ENCODE data around the gene MFSD12.
A peak's percentile ranks its signal among the peaks of the same experiment; 100 is the strongest.

Gene MFSD12
- long read RNA-seq, donor 1, transcript MFSD12-204 (1 exons, 1,769 nt) = major isoform, 16 of 19 reads
- long read RNA-seq, donor 1, partial matches to known transcripts = 0 of 19 reads
- long read RNA-seq, donor 1, other reads (novel, unspliced or antisense) = 0 of 19 reads
- long read RNA-seq, donor 2, transcript MFSD12-204 (1 exons, 1,769 nt) = major isoform, 14 of 17 reads
- long read RNA-seq, donor 2, partial matches to known transcripts = 0 of 17 reads
- long read RNA-seq, donor 2, other reads (novel, unspliced or antisense) = 0 of 17 reads
- long read RNA-seq, donor 3, transcript MFSD12-201 (10 exons, 2,124 nt) = minor isoform, 6 of 49 reads
- long read RNA-seq, donor 3, transcript MFSD12-204 (1 exons, 1,769 nt) = major isoform, 16 of 49 reads
- long read RNA-seq, donor 3, partial matches to known transcripts = 14 of 49 reads
- long read RNA-seq, donor 3, other reads (novel, unspliced or antisense) = 11 of 49 reads
- long read RNA-seq, donor 4, transcript MFSD12-215 (1 exons, 688 nt) = minor isoform, 6 of 50 reads
- long read RNA-seq, donor 4, transcript MFSD12-204 (1 exons, 1,769 nt) = major isoform, 35 of 50 reads
- long read RNA-seq, donor 4, partial matches to known transcripts = 0 of 50 reads
- long read RNA-seq, donor 4, other reads (novel, unspliced or antisense) = 5 of 50 reads
- long read RNA-seq, donor 5, transcript MFSD12-204 (1 exons, 1,769 nt) = major isoform, 22 of 116 reads
- long read RNA-seq, donor 5, transcript MFSD12-215 (1 exons, 688 nt) = minor isoform, 12 of 116 reads
- long read RNA-seq, donor 5, partial matches to known transcripts = 39 of 116 reads
- long read RNA-seq, donor 5, other reads (novel, unspliced or antisense) = 40 of 116 reads
- long read RNA-seq, donor 6, transcript MFSD12-204 (1 exons, 1,769 nt) = major isoform, 17 of 31 reads
- long read RNA-seq, donor 6, transcript MFSD12-201 (10 exons, 2,124 nt) = minor isoform, 6 of 31 reads
- long read RNA-seq, donor 6, partial matches to known transcripts = 0 of 31 reads
- long read RNA-seq, donor 6, other reads (novel, unspliced or antisense) = 0 of 31 reads
- long read RNA-seq, donor 7 = 0 reads
- long read RNA-seq, donor 8, transcript MFSD12-204 (1 exons, 1,769 nt) = major isoform, 23 of 34 reads
- long read RNA-seq, donor 8, transcript MFSD12-201 (10 exons, 2,124 nt) = minor isoform, 9 of 34 reads
- long read RNA-seq, donor 8, partial matches to known transcripts = 0 of 34 reads
- long read RNA-seq, donor 8, other reads (novel, unspliced or antisense) = 0 of 34 reads

DNA sequence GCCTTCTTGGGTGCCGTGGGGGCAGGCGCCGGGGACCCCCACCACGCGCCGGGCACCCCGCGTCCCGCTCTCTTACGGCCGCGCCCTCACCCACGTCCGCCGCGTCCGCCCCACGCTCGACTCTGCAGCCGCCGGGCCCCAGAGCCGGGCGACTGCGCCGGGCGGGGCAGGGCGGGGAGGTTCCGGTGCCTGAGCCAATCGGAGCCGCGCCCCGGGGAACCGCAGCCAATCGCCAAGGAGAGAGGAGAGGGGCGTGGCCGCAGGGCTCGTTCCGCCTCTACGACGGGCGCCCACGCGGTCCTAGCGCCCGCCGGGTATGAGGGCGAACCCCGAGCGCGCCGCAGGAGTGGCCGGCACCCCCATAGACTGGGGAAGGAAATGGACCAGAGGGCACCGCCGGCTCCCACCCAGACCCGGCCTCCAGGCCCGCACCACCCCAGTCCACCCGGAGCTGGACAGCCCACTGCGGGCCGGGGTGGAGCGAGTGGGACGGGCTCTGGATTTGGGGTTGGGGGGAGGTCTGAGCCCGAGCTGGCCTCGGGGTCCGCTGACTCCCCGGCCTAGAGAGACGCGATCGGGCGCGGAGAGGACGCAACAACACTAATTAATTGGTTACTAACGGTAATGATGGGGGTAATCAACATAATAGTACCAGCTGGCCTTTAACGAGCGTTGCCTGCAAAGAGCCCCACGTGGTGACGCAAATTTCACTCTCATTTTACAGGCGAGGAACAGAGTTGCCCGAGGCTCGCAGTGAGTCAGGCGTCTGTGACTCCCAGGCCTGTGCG is at the start of gene MFSD12:
TSS of gene MFSD12 (minus strand) at position 126 of the 788 bp plus-strand sequence. CDS start 183 bp downstream, outside the sequence.
- peak; percentile 89 for DNase-seq

DNA sequence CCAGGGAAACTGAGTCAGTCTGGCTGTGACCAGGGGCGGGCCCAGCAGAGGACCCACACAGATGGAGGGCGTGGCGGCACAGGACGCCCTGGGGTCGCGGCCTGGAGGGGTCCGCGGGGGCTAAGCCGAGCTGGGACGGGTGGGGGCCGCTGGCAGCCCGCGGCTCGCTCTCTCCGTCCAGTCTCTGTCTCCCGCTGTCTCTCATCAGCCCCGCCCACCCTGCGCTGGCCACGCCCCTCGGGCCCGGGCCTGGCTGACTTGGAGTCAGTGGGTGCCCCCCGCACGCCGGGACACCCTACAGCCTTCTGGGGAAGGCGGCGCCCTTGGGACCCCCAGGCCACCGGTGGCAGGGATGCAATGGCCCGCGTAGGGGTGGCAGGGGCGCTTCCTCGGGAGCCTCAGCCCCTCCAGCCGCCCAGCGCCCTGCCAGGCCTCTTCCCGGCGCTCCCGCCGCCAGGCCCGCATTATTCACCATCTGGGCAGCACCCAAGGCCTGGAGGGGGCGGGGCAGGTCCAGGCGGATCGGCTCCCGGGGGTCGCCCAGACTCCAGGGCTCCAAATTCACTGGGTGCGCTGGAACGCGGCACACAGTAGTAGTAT is 49.4 kb upstream of the MFSD12 start, which contains the start of gene TBXA2R:
TSS of gene TBXA2R (minus strand) at position 186 of the 600 bp plus-strand sequence. CDS start 6,241 bp downstream, outside the sequence.
- DNase-seq = peak; percentile 59

GRCh38 chr19:3606174-3606689 is 48.8 kb upstream of the MFSD12 start:
- DNase-seq = no peak

DNA sequence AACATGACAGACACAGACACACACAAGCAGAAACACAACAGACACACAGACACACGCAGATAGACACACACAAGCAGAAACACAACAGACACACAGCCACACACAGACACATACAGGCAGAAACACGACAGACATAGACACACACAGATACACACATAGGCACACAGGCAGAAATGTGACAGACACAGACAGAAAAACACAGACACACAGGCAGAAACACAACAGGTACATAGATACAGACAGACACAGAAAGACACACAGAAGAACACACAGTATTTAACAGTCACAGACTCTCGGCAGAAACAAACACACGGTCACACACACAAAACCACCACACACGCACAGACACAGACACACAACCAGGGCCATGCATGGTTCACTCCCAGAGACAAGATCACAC is 48.4 kb upstream of the MFSD12 start:
- no peak for DNase-seq

DNA sequence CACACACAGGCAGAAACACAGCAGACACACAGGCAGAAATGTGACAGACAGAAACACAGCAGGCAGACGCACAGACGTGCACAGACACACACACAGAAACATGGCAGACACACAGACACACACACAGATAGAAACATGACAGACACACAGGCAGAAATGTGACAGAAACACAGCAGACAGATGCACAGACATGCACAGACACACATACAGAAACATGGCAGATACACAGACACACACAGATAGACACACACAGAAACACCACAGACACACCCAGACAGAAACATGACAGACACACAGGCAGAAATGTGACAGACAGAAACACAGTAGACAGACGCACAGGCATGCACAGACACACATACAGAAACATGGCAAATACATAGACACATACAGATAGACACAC is 48.0 kb upstream of the MFSD12 start:
- DNase-seq = no peak

DNA sequence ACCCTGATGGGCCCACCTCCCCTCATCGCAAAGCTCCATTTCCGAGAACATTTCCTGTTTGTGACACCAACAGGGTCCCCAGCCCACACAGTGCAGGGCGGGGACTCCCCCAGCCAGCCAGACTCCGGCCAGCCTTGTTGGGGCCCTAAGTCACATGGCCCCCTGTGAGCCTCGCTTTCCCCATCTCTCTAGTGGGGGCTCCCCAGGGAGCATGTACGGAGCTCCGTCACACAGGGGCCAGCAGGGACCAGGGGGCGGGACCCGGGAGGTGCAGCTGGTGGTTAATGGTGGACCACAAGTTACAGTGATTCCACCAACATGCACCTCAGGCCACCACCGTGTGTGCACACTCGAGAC is 47.6 kb upstream of the MFSD12 start:
- DNase-seq = no peak

GRCh38 chr19:3604227-3604986 is 47.0 kb upstream of the MFSD12 start:
- DNase-seq = no peak

- DNase-seq = peak; percentile 66
Observed at GRCh38 chr19:3603121-3603811, 45.9 kb upstream of the MFSD12 start.

DNA sequence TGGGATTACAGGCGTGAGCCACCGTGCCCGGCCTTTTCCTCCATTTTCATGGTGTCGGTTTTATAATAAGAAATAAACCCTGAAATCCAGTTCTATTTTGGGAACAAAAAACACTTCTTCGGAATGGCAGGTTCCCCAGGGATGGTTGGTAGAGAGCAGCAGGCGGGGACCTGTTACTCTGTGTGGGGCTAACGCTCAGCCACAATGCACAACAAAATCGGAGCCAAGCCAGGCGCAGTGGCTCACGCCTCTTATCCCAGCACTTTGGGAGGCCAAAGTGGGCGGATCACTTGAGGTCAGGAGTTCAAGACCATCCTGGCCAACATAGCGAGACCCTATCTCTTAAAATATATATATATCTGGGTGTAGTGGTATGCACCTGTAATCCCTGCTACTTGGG is 43.6 kb upstream of the MFSD12 start:
- DNase-seq = no peak

DNA sequence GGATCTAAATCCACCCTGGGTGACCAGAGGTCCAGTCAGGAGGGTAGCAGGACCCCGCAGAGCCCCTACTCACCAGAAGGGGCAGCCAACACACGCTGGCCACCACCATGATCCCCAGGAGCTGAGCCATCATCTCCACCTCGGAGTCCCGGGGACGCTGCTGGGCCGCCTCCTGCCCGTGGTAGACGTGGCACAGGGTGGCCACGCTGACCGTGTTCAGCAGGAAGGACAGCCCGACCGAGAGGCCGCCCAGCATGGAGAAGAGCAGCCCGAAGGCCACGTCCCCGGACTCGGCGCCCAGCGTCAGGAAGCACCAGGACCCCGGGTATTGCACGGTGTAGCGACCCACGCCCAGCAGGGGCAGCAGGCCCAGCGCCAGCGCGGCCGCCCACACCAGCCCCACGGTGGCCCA is 42.4 kb upstream of the MFSD12 start:
- no peak for DNase-seq

DNA sequence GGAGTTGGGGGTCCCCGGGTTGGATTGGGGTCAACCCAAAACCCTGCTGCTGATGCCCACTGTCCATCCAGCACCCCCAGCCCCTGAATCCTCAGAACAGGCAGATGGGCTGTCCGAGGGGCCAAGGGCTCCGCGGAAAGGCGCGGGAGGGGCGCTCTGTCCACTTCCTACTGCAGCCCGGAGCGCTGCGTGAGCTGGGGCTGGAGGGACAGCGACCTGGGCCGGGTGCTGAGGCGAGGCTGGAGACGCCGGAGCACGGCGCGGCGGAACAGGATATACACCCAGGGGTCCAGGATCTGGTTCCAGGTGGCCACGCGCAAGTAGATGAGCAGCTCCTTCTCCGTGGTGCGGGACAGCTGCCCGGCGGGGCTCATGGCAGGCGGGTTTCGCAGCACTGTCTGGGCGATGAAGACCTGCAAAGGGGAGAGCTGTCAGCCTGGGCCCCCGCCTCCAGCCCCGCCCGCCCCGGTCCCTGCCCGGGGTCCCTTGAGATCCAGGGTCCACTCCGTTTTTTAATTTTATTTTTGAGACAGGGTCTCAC is 38.2 kb upstream of the MFSD12 start:
- DNase-seq = no peak

DNA sequence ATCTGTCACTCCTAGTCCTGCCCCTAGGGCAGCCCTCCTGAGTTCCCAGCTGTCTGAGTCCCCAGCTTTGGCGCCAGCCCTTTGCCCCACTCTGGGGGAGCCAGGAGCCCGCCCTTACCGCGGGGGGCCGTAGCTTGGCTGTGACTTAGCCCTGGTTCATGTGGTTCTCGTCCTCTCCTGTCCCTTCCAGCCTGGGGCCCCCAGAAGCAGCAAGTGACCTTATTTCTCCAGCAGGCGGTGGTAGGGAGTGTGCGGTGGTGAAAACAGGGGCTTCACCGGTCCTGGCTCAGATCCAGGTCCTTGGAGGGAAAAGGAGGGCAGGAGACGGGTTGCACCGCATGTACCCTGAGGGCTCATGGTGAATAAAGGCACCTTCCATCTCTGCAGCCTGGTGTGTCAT is 35.8 kb upstream of the MFSD12 start:
- no peak for DNase-seq

DNA sequence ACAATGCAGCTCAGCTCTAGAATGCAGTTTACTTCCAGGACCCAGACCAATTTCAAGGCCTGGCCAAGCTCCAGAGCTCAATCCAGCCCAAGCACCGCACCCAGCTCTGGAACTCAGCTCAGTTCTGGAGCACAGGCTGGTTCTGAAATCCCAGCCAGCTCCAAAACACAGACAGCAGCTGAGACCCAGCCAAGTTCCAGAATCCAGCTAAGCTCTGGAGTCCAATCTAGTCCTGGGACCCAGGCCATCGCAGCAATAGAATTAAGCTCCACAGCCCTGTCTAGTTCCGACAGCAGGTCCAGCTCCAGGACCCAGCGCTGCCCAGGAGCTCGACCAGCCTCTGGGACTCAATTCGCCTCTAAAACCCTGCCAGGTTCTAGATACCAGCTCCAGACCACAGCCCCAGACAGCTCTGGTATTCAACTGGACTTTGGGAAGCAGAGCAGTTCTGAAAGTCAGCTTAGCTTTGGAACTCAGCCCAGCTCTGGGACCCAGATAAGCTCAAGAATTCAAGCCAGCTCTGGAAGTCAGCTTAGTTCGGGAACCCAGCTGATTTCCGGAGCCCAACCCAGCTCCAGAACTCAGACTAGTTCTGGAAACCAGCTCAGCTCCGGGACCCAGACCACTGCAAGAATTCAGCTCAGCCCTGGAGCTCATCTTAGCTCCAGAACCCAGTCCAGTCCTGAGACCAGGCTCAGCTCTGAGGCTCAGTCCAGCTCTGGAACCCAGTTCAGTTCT is 34.7 kb upstream of the MFSD12 start:
- no peak for DNase-seq

DNA sequence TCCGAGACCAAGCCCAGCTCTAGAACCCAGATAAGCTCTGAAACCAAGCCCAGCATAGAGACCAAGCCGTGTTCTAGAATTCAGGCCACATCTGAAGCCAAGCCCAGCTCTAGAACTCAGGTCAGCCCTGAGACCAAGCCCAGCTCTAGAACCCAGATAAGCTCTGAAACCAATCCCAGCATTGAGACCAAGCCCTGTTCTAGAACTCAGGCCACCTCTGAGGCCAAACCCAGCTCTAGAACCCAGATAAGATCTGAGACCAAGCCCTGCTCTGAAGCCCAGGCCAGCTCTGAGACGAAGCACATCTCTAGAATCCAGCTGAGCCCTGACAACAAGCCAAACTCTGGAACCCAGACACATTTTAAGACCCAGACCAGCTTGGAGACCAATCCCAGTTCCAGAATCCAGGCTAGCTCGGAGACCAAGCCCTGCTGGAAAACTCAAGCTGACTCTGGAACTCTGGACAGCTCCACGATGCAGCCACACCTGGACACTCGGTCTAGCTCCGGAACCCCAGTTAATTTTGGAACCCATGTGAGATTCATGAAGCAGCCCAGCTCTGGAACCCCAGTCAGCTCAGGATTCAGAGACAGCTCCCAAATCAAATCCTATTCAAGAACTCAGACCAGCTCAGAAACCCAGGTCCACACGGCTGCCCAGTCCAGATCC is 33.7 kb upstream of the MFSD12 start:
- DNase-seq = no peak

DNA sequence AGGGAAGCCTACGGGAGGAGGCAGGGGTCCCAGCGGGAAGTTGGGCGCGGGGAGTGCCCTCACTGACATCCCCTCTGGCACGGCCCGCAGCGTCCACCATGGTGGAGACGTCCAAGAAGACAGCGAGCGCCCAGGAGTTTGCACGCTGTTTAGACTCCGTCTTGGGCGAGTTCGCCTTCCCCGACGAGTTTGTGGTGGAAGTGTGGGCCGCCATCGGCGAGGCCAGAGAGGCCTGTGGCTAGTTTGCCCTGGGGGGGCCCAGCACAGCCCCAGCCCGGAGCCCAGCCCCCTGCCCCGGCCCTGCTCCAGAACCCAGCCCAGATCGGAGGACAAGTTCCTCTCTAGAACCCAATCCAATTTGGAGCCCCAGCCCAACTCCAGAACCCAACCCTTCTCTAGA is 32.6 kb upstream of the MFSD12 start:
- DNase-seq = no peak

GRCh38 chr19:3589439-3589838 is 32.1 kb upstream of the MFSD12 start:
- no peak for DNase-seq

GRCh38 chr19:3586707-3587346 is 29.4 kb upstream of the MFSD12 start:
- DNase-seq = no peak

All from right kidney (tissue), 9 donors.